GM23338 (cell line): ENCODE results near the gene ZEB1. TPM values are rescaled to one million over a fixed set of nuclear protein-coding genes. Genes with fewer than 3 reads are reported as not detected.

Experiments
- ATAC-seq: fragments of 200-7000 bp; cut with Tn5 transposase; 3 replicates; pipeline ENCODE4 v1.9.1; 2020
- DNase-seq: peaks from one replicate; pipeline ENCODE4 v3.0.0-alpha.2; 2015; ENCODE audit warnings: low spot score
- H2AFZ ChIP-seq: fragments of 200-600 bp; sonication (generic); 2 replicates; pipeline ENCODE4 v1.8.0; 2016; ENCODE audit warnings: antibody characterized with exemption, mild to moderate bottlenecking, moderate library complexity
- H3F3A ChIP-seq: fragments of 200-600 bp; sonication (generic); replicated peaks from 2 replicates; pipeline ENCODE4 v1.8.0; 2017; ENCODE audit warnings: antibody characterized with exemption, mixed run types, low read depth
- H3K27ac ChIP-seq: fragments of 200-600 bp; sonication (generic); 2 replicates; pipeline ENCODE4 v1.6.1; 2016; ENCODE audit warnings: low read depth
- H3K27me3 ChIP-seq: fragments of 200-600 bp; sonication (generic); 2 replicates; pipeline ENCODE4 v1.8.0; 2016; ENCODE audit warnings: mild to moderate bottlenecking, mixed run types, moderate library complexity; ENCODE audit not compliant: insufficient read depth
- H3K36me3 ChIP-seq: fragments of 200-600 bp; sonication (generic); 2 replicates; pipeline ENCODE4 v1.8.0; 2016; ENCODE audit warnings: mild to moderate bottlenecking; ENCODE audit not compliant: insufficient read depth
- H3K4me1 ChIP-seq: fragments of 200-600 bp; sonication (generic); 2 replicates; pipeline ENCODE4 v1.8.0; 2016; ENCODE audit warnings: mild to moderate bottlenecking, moderate library complexity; ENCODE audit not compliant: insufficient read depth
- H3K4me2 ChIP-seq: fragments of 200-600 bp; sonication (generic); 2 replicates; pipeline ENCODE4 v1.7.1; 2017; ENCODE audit warnings: mixed run types
- H3K4me3 ChIP-seq: fragments of 200-600 bp; sonication (generic); 2 replicates; pipeline ENCODE4 v1.6.1; 2016; ENCODE audit warnings: mixed run types
- H3K79me2 ChIP-seq: fragments of 200-600 bp; sonication (generic); replicated peaks from 2 replicates; pipeline ENCODE4 v1.8.0; 2017; ENCODE audit warnings: mild to moderate bottlenecking; ENCODE audit not compliant: insufficient read depth
- H3K9me2 ChIP-seq: fragments of 200-600 bp; sonication (generic); 2 replicates; pipeline ENCODE4 v1.8.0; 2017; ENCODE audit not compliant: insufficient read depth
- H4K20me1 ChIP-seq: fragments of 200-600 bp; sonication (generic); replicated peaks from 2 replicates; pipeline ENCODE4 v1.8.0; 2017; ENCODE audit warnings: mild to moderate bottlenecking; ENCODE audit not compliant: insufficient read depth
- H3K27ac Mint-ChIP-seq: 2 replicates; pipeline ENCODE4 v1.8.0; 2020; ENCODE audit warnings: inconsistent platforms, mild to moderate bottlenecking, moderate library complexity, mixed read lengths
- H3K27me3 Mint-ChIP-seq: 3 replicates; pipeline ENCODE4 v1.8.0; 2022; ENCODE audit warnings: low read depth, mild to moderate bottlenecking, moderate library complexity, mixed read lengths, inconsistent platforms; ENCODE audit not compliant: insufficient read depth, poor library complexity
- H3K36me3 Mint-ChIP-seq: 3 replicates; pipeline ENCODE4 v1.8.0; 2021; ENCODE audit warnings: low read depth, mild to moderate bottlenecking, inconsistent platforms, moderate library complexity, mixed read lengths
- H3K4me1 Mint-ChIP-seq: 3 replicates; pipeline ENCODE4 v1.8.0; 2020; ENCODE audit warnings: mild to moderate bottlenecking, inconsistent platforms, mixed read lengths
- H3K4me3 Mint-ChIP-seq: 3 replicates; pipeline ENCODE4 v1.8.0; 2021; ENCODE audit warnings: moderate library complexity, mild to moderate bottlenecking, inconsistent platforms, mixed read lengths
- H3K9me3 Mint-ChIP-seq: 3 replicates; pipeline ENCODE4 v1.8.0; 2020; ENCODE audit warnings: moderate library complexity, mild to moderate bottlenecking, inconsistent platforms, mixed read lengths
- CREB1 ChIP-seq: fragments of 250-450 bp; sonication (Bioruptor Pico); IDR thresholded peaks from 2 replicates; pipeline ENCODE4 v1.5.0; 2020; ENCODE audit warnings: low read depth, mild to moderate bottlenecking, moderate library complexity
- ETS1 ChIP-seq: IDR thresholded peaks from 2 replicates; pipeline ENCODE4 v1.6.1; 2016; ENCODE audit warnings: antibody characterized with exemption
- EZH2 ChIP-seq: fragments of 200-600 bp; sonication (generic); IDR thresholded peaks from one replicate; pipeline ENCODE4 v1.8.0; 2017; ENCODE audit warnings: antibody characterized with exemption, mild to moderate bottlenecking, low read depth; ENCODE audit not compliant: unreplicated experiment
- EZH2phosphoT487 ChIP-seq: fragments of 200-600 bp; sonication (generic); IDR thresholded peaks from one replicate; pipeline ENCODE4 v1.8.1; 2018; ENCODE audit warnings: antibody characterized with exemption; ENCODE audit not compliant: unreplicated experiment
- JUNB ChIP-seq: IDR thresholded peaks from one replicate; pipeline ENCODE4 v1.6.1; 2016; ENCODE audit warnings: antibody characterized with exemption; ENCODE audit not compliant: unreplicated experiment
- NANOG ChIP-seq: IDR thresholded peaks from 2 replicates; pipeline ENCODE4 v1.6.1; 2016; ENCODE audit warnings: antibody characterized with exemption, borderline replicate concordance
- POLR2AphosphoS5 ChIP-seq: IDR thresholded peaks from 2 replicates; pipeline ENCODE4 v1.6.1; 2016; ENCODE audit warnings: antibody characterized with exemption, low read depth
- STAT1 ChIP-seq: IDR thresholded peaks from one replicate; pipeline ENCODE4 v1.6.1; 2016; ENCODE audit warnings: antibody characterized with exemption; ENCODE audit not compliant: unreplicated experiment
- ZNF114 ChIP-seq: fragments of 250-450 bp; sonication (Bioruptor Pico); IDR thresholded peaks from 2 replicates; pipeline ENCODE4 v1.5.0; 2020; ENCODE audit warnings: mild to moderate bottlenecking, moderate library complexity
- ZNF331 ChIP-seq: fragments of 250-450 bp; sonication (Bioruptor Pico); IDR thresholded peaks from 2 replicates; pipeline ENCODE4 v1.5.0; 2020; ENCODE audit warnings: low read depth, mild to moderate bottlenecking, moderate library complexity
- polyA plus RNA-seq: library from polyadenylated mRNA; unstranded; fragments of >200 nt; fragmentation: Nextera tagmentation; extraction: Ambion mirVana; gene quantifications from 2 replicates; pipeline ENCODE4 v1.2.1, GENCODE V29; 2016
- total RNA-seq: library from RNA; depleted of rRNA; stranded (reverse); fragments of >200 nt; shearing (Covaris generic); gene quantifications from 2 replicates; pipeline ENCODE4 v1.2.3, GENCODE V29; 2014
- TF ChIP-seq, protein P1 (sequence below), 2 experiments: fragments of 200-600 bp in 1 of 2; sonication (generic) in 1 of 2; conservative IDR thresholded peaks; 2 replicates each; pipeline versions ENCODE4 v1.5.1 to v1.6.1; 2016 to 2017; ENCODE audit warnings: antibody characterized with exemption in 2 of 2, low read depth in 2 of 2, mild to moderate bottlenecking in 2 of 2, moderate library complexity in 1 of 2
- TF ChIP-seq, protein P2 (sequence below): fragments of 250-450 bp; sonication (Bioruptor Pico); IDR thresholded peaks from 2 replicates; pipeline ENCODE4 v1.5.0; 2020; ENCODE audit warnings: mild to moderate bottlenecking, moderate library complexity

Gene ZEB1
- total and polyA plus RNA-seq, 2 experiments from 2014 or later, result 0.16 to 0.45 TPM

DNA sequence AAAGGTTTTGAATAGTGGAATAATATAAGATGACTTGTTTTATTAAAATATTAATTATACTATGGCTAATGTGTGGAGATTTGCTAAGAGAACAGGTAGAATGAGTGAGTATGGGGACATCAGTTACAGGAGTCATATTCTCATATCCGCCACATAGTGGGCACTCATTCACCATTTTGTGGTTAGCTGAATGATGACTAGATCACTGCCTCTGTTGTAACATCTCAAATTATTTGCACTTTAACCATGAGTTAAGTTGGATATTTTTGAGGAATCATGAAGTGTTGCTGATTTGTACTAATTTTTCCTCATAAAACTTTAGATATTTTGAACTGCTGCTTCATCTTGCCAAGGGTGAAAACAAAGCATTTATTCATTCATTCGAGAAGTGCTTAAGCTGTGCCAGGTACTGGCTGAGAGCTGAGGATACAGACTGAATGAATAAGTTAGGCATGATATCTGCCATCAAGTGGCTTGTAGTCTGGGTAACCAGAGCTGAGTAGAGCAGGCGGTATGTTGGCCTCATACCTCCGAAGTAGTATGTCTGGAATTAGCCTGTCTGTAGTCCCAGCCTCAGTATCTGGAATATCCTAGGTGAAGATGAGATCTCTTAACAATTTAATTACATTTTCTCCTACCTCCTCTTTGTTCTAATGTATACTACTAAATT lies 100.5 kb downstream of the ZEB1 start:
- ATAC-seq (no peak), DNase-seq (no peak)
- H3K9me3 Mint-ChIP-seq, result no peaks in the 10 kb centered on the region
- no peak overlapping the region for H2AFZ ChIP-seq
- TF ChIP-seq EZH2phosphoT487 (no peak), CREB1 (CRISPR knock-in tag) (no peak), EZH2 (no peak), NANOG (no peak), STAT1 (no peak)
- no peak overlapping the region for H3K4me3 ChIP-seq
- H3K4me1 Mint-ChIP-seq, result no peaks in the 10 kb centered on the region
- H3K4me1 ChIP-seq, result no peaks in the 10 kb centered on the region
- H3K27ac Mint-ChIP-seq, result no peak overlapping the region
- no peaks in the 10 kb centered on the region for H4K20me1 ChIP-seq
- no peak overlapping the region for H3K4me2 ChIP-seq
- H3K9me2 ChIP-seq, result no peaks in the 10 kb centered on the region
- H3K4me3 Mint-ChIP-seq, result no peak overlapping the region
- H3K27ac ChIP-seq, result no peak overlapping the region
- H3K36me3 Mint-ChIP-seq, result no peaks in the 10 kb centered on the region
- H3K27me3 Mint-ChIP-seq, result no peaks in the 10 kb centered on the region
- H3F3A ChIP-seq, result no peaks in the 10 kb centered on the region
- no peaks in the 10 kb centered on the region for H3K27me3 ChIP-seq
- H3K79me2 ChIP-seq, result no peaks in the 10 kb centered on the region
- H3K36me3 ChIP-seq, result no peaks in the 10 kb centered on the region

GRCh38 chr10:31421322-31421721 lies 102.3 kb downstream of the ZEB1 start:
- no peak for DNase-seq
- Histone ChIP-seq H3K4me3 (no peak overlapping the region), H3K27ac (no peak overlapping the region), H3K4me1 (no peaks in the 10 kb centered on the region), H4K20me1 (no peaks in the 10 kb centered on the region), H3K79me2 (no peaks in the 10 kb centered on the region), H3K9me2 (no peaks in the 10 kb centered on the region), H2AFZ (no peak overlapping the region), H3K4me2 (no peak overlapping the region), H3F3A (no peaks in the 10 kb centered on the region), H3K36me3 (no peaks in the 10 kb centered on the region), H3K27me3 (no peaks in the 10 kb centered on the region)
- Mint-ChIP-seq H3K36me3 (no peaks in the 10 kb centered on the region), H3K27ac (no peak overlapping the region), H3K4me3 (no peak overlapping the region), H3K9me3 (no peaks in the 10 kb centered on the region), H3K27me3 (no peaks in the 10 kb centered on the region), H3K4me1 (no peaks in the 10 kb centered on the region)
- ATAC-seq, result no peak
- TF ChIP-seq, protein P1, sequence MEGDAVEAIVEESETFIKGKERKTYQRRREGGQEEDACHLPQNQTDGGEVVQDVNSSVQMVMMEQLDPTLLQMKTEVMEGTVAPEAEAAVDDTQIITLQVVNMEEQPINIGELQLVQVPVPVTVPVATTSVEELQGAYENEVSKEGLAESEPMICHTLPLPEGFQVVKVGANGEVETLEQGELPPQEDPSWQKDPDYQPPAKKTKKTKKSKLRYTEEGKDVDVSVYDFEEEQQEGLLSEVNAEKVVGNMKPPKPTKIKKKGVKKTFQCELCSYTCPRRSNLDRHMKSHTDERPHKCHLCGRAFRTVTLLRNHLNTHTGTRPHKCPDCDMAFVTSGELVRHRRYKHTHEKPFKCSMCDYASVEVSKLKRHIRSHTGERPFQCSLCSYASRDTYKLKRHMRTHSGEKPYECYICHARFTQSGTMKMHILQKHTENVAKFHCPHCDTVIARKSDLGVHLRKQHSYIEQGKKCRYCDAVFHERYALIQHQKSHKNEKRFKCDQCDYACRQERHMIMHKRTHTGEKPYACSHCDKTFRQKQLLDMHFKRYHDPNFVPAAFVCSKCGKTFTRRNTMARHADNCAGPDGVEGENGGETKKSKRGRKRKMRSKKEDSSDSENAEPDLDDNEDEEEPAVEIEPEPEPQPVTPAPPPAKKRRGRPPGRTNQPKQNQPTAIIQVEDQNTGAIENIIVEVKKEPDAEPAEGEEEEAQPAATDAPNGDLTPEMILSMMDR (conservative IDR thresholded peaks at IDR 0.05; ENCODE audit: low read depth in 2 of 2), result no peak
- no peak for TF ChIP-seq EZH2
- TF ChIP-seq ZNF331 (CRISPR knock-in tag), result no peak
- no peak for TF ChIP-seq JUNB
- TF ChIP-seq STAT1, result no peak
- no peak for TF ChIP-seq CREB1 (CRISPR knock-in tag)
- TF ChIP-seq POLR2AphosphoS5, result no peak
- no peak for TF ChIP-seq ETS1
- TF ChIP-seq, protein P2, sequence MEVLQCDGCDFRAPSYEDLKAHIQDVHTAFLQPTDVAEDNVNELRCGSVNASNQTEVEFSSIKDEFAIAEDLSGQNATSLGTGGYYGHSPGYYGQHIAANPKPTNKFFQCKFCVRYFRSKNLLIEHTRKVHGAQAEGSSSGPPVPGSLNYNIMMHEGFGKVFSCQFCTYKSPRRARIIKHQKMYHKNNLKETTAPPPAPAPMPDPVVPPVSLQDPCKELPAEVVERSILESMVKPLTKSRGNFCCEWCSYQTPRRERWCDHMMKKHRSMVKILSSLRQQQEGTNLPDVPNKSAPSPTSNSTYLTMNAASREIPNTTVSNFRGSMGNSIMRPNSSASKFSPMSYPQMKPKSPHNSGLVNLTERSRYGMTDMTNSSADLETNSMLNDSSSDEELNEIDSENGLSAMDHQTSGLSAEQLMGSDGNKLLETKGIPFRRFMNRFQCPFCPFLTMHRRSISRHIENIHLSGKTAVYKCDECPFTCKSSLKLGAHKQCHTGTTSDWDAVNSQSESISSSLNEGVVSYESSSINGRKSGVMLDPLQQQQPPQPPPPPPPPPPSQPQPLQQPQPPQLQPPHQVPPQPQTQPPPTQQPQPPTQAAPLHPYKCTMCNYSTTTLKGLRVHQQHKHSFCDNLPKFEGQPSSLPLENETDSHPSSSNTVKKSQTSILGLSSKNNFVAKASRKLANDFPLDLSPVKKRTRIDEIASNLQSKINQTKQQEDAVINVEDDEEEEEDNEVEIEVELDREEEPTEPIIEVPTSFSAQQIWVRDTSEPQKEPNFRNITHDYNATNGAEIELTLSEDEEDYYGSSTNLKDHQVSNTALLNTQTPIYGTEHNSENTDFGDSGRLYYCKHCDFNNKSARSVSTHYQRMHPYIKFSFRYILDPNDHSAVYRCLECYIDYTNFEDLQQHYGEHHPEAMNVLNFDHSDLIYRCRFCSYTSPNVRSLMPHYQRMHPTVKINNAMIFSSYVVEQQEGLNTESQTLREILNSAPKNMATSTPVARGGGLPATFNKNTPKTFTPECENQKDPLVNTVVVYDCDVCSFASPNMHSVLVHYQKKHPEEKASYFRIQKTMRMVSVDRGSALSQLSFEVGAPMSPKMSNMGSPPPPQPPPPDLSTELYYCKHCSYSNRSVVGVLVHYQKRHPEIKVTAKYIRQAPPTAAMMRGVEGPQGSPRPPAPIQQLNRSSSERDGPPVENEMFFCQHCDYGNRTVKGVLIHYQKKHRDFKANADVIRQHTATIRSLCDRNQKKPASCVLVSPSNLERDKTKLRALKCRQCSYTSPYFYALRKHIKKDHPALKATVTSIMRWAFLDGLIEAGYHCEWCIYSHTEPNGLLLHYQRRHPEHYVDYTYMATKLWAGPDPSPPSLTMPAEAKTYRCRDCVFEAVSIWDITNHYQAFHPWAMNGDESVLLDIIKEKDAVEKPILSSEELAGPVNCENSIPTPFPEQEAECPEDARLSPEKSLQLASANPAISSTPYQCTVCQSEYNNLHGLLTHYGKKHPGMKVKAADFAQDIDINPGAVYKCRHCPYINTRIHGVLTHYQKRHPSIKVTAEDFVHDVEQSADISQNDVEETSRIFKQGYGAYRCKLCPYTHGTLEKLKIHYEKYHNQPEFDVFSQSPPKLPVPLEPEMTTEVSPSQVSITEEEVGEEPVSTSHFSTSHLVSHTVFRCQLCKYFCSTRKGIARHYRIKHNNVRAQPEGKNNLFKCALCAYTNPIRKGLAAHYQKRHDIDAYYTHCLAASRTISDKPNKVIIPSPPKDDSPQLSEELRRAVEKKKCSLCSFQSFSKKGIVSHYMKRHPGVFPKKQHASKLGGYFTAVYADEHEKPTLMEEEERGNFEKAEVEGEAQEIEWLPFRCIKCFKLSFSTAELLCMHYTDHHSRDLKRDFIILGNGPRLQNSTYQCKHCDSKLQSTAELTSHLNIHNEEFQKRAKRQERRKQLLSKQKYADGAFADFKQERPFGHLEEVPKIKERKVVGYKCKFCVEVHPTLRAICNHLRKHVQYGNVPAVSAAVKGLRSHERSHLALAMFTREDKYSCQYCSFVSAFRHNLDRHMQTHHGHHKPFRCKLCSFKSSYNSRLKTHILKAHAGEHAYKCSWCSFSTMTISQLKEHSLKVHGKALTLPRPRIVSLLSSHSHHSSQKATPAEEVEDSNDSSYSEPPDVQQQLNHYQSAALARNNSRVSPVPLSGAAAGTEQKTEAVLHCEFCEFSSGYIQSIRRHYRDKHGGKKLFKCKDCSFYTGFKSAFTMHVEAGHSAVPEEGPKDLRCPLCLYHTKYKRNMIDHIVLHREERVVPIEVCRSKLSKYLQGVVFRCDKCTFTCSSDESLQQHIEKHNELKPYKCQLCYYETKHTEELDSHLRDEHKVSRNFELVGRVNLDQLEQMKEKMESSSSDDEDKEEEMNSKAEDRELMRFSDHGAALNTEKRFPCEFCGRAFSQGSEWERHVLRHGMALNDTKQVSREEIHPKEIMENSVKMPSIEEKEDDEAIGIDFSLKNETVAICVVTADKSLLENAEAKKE, result no peak
- no peak for TF ChIP-seq NANOG
- no peak for TF ChIP-seq ZNF114 (CRISPR knock-in tag)
